ENCODE results near the gene KASH5. TPM values are rescaled to one million over a fixed set of nuclear protein-coding genes. Genes with fewer than 3 reads are reported as not detected.

KASH5 gene
- total and polyA plus RNA-seq, 4 experiments from 2014 or later = 0.23 to 0.69 TPM; not detected in 2

DNA sequence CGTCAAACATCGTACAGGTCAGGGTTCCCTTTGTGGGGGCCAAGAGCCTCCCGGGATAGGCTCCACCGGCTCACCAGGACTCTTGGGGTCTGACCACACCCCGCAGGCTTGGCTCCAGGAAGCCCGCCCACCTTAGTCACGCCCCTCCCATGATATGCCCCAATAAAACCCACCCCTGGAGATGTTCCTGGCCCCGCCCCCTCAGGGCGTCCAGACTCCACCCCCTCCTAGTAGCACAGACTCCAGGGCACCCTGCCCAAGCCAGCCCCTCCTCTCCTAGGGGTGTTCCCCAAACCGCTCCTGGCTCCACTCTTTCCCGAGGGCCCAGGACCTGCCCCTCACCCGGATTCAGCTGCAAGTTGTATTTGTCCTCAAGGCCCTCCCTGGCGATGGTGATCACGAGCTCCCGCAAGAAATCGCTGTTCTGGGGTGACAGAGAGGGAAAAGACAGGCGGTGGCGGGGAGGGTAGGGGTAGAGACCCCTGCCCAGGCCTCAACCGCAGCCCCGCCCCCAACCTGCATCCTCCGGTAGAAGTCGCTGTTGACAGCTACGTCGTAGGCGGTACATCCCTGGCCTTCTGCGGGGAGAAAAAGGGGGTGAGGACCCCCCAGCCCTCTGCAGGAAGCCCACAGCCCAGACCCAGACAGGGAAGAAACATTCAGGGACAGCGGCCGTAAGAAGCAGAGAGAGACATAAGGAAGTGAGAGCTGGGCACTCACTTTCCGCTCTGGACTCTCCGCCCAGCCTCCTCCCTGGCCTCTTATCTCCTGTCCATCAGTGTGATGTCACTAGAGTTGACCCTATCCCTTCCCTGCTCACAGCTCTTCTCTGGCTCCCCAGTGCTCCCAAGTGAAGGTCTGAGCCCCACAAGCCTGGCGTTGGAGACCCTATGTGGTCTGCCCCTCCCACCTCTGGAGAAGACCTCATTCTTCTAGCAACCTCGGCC, 59.7 kb downstream of the KASH5 start:
- Histone ChIP-seq H3K4me3 (ENCODE audit: low read length in 2 of 2) (no peak overlapping the region), H3K4me1 (ENCODE audit: insufficient read depth, low read length) (peaks cover 33% of the 10 kb centered on the region), H3K36me3 (ENCODE audit: insufficient read depth, low read length) (peaks cover 27% of the 10 kb centered on the region), H3K27ac (ENCODE audit: low read depth, low read length) (no peak overlapping the region), H3K9me3 (ENCODE audit: control insufficient read depth in 1 of 2, low read length in 2 of 2) (no peaks in the 10 kb centered on the region), H3K27me3 (ENCODE audit: insufficient read depth, low read length) (no peaks in the 10 kb centered on the region)
- DNase-seq = no peak
- ChIA-PET CTCF (ENCODE audit: partially characterized antibody) (interaction anchor here (15.5 kb wide), 1 partner anchor 24 kb away, joined by 227 read pairs; the partner anchor contains the start of gene FLT3LG), POLR2A (ENCODE audit: partially characterized antibody) (interaction anchor here (0.9 to 4.8 kb wide), 7 partner anchors 10 to 121 kb away, joined by 3 to 26 read pairs (median 7); partner anchors contain the start of genes FLT3LG and RPL13A)
- Mint-ChIP-seq H3K27me3 (peaks cover 0 to 7% of the 10 kb centered on the region in 2 donors), H3K9me3 (peaks cover 0 to 7% (median 0%) of the 10 kb centered on the region in 8 donors), H3K27ac (peak overlapping the region in 4 of 7 donors; percentile 42 to 81 (median 74)), H3K4me3 (peak overlapping the region in 1 of 8 donors; percentile 35), H3K36me3 (peaks cover 25 to 48% of the 10 kb centered on the region in 2 donors), H3K4me1 (peaks cover 20 to 55% (median 39%) of the 10 kb centered on the region in 4 donors)
- intact Hi-C loops (cut with micrococcal nuclease) = no loop called here

DNA sequence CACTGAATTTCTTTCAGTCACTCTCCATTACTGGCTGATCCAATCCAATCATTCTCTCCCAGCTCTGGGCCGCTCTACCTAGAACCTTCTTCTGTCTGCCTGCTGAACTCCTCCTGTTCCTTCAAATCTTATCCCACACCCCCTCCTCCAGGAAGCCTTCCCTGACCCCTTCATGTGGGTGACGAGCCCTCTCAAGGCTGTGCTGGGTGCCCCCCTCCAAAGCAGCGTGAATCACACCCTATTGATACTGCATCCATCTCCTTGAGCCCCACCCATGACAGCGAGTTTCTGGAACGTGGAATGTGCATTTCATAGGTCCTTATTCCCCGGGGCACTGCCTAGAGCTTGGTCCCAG, 60.4 kb downstream of the KASH5 start:
- Mint-ChIP-seq H3K36me3 (peaks cover 25 to 50% of the 10 kb centered on the region in 2 donors), H3K4me1 (peaks cover 23 to 61% (median 41%) of the 10 kb centered on the region in 4 donors), H3K27me3 (peaks cover 0 to 5% of the 10 kb centered on the region in 2 donors), H3K27ac (peak overlapping the region in 4 of 7 donors; percentile 42 to 81 (median 68)), H3K4me3 (peak overlapping the region in 3 of 8 donors; percentile 32 to 48 (median 35)), H3K9me3 (peaks cover 0 to 7% (median 0%) of the 10 kb centered on the region in 8 donors)
- Histone ChIP-seq H3K9me3 (ENCODE audit: control insufficient read depth in 1 of 2, low read length in 2 of 2) (no peaks in the 10 kb centered on the region), H3K36me3 (ENCODE audit: insufficient read depth, low read length) (peaks cover 27% of the 10 kb centered on the region), H3K27me3 (ENCODE audit: insufficient read depth, low read length) (no peaks in the 10 kb centered on the region), H3K27ac (ENCODE audit: low read depth, low read length) (no peak overlapping the region), H3K4me3 (ENCODE audit: low read length in 2 of 2) (no peak overlapping the region), H3K4me1 (ENCODE audit: insufficient read depth, low read length) (peaks cover 33% of the 10 kb centered on the region)
- intact Hi-C loops (cut with micrococcal nuclease) = no loop called here
- POLR2A ChIA-PET (ENCODE audit: partially characterized antibody) = interaction anchor here (0.9 to 4.8 kb wide), 6 partner anchors 9 to 121 kb away, joined by 3 to 26 read pairs (median 8); partner anchors contain the start of genes FLT3LG and RPL13A
- CTCF ChIA-PET (ENCODE audit: partially characterized antibody) = interaction anchor here (3.9 to 15.5 kb wide), 2 partner anchors 23 to 57 kb away, joined by 19 to 227 read pairs; partner anchors contain the start of gene FLT3LG
- no peak for DNase-seq

DNA sequence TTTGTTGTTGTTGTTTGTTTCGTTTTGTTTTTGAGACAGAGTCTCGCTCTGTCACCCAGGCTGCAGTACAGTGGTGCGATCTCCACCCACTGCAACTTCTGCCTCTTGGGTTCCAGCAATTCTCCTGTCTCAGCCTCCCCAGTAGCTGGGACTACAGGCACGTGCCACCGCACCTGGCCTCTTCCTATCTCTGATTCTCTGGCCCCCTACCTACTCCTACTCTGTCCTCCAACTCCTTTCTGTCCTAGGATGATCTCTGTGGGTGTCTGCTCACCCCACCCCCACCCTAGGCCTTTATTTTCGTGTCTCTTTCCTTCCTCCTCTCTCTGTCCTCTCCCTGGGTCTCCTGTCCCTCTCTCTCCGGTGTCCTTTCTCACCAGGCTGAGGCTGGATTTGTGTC, 62.4 kb downstream of the KASH5 start:
- Mint-ChIP-seq H3K36me3 (peaks cover 25 to 48% of the 10 kb centered on the region in 2 donors), H3K4me3 (peak overlapping the region; percentile 91 to 100 (median 99)), H3K27ac (peak overlapping the region; percentile 66 to 100 (median 86)), H3K9me3 (peaks cover 0 to 2% (median 0%) of the 10 kb centered on the region in 8 donors), H3K27me3 (no peaks in the 10 kb centered on the region), H3K4me1 (peaks cover 25 to 63% (median 37%) of the 10 kb centered on the region in 4 donors)
- peaks cover 27% of the 10 kb centered on the region for H3K36me3 ChIP-seq (ENCODE audit: insufficient read depth, low read length)
- ChIA-PET POLR2A (ENCODE audit: partially characterized antibody) (interaction anchor here (1.7 to 5.7 kb wide), 4 partner anchors 21 to 63 kb away, joined by 6 to 222 read pairs (median 20); partner anchors contain the start of genes FLT3LG and KASH5), CTCF (ENCODE audit: partially characterized antibody) (interaction anchor here (3.9 to 15.5 kb wide), 2 partner anchors 21 to 59 kb away, joined by 19 to 227 read pairs; partner anchors contain the start of gene FLT3LG)
- H3K4me3 ChIP-seq (ENCODE audit: low read length in 2 of 2) = peak overlapping the region; percentile 14 to 90
- peak overlapping the region; percentile 91 for H3K27ac ChIP-seq (ENCODE audit: low read depth, low read length)
- DNase-seq = no peak
- peaks cover 37% of the 10 kb centered on the region for H3K4me1 ChIP-seq (ENCODE audit: insufficient read depth, low read length)
- H3K9me3 ChIP-seq (ENCODE audit: control insufficient read depth in 1 of 2, low read length in 2 of 2) = no peaks in the 10 kb centered on the region
- H3K27me3 ChIP-seq (ENCODE audit: insufficient read depth, low read length) = no peaks in the 10 kb centered on the region
- intact Hi-C loops (cut with micrococcal nuclease) = loop anchor here (5.0 kb wide), 1 partner anchor 333 kb away; the partner anchor contains the start of genes C19orf73 and PPFIA3

DNA sequence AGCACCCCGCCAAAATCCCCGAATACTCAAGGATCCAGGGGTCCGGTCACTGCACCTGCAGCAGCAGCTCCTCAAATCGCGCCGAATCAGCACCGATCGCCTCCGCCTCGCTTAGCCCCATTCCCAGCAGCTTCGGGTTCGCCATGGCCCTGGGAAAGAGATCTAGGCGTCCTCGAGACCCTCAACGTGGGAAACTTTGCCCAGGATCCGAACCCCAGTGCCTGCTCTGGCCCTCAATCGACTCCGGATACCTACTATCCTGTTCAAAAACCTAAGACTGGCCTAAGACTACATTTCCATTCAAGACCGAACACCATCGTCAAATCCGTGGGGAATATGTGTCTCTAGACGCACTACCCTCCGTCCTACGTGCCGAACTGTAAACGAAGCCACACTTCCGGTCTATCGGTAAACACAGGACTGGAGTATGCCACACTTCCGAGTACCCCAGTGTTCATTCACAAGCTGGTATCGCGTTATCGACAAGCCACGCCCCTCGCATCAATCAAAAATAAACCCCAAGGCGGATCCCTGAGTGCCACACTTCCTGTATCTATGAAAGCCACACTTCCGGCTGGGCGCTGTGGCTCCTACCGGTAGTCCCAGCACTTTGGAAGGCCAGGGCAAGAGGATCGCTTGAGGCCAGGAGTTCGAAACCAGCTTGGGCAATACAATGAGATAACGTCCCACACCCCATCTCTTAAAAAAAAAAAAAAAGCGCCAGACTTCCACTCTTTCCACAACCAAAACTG, 63.6 kb downstream of the KASH5 start, which contains the start of gene PIH1D1:
PIH1D1 (minus strand) TSS at position 385 of the 752 bp plus-strand sequence; CDS start at position 145, 240 bp downstream.
- no peaks in the 10 kb centered on the region for H3K9me3 ChIP-seq (ENCODE audit: control insufficient read depth in 1 of 2, low read length in 2 of 2)
- peak within 1 kb of the TSS; percentile 91 for H3K27ac ChIP-seq (ENCODE audit: low read depth, low read length)
- no peaks in the 10 kb centered on the region for H3K27me3 Mint-ChIP-seq
- no peaks in the 10 kb centered on the region for H3K27me3 ChIP-seq (ENCODE audit: insufficient read depth, low read length)
- peak; percentile 91 to 98 (median 95) for DNase-seq
- peaks cover 0 to 2% (median 0%) of the 10 kb centered on the region in 8 donors for H3K9me3 Mint-ChIP-seq
- POLR2A ChIA-PET (ENCODE audit: partially characterized antibody) = interaction anchor here (0.6 to 5.7 kb wide), 25 partner anchors 9 to 426 kb away, joined by 3 to 222 read pairs (median 6); partner anchors contain the start of genes BCL2L12, CD37, FLT3LG and IRF3
- peak within 1 kb of the TSS; percentile 66 to 90 for H3K4me3 ChIP-seq (ENCODE audit: low read length in 2 of 2)
- peak within 1 kb of the TSS; percentile 96 to 100 (median 100) for H3K27ac Mint-ChIP-seq
- H3K4me1 Mint-ChIP-seq = peaks cover 25 to 70% (median 41%) of the 10 kb centered on the region in 4 donors
- peaks cover 25% of the 10 kb centered on the region for H3K36me3 ChIP-seq (ENCODE audit: insufficient read depth, low read length)
- H3K36me3 Mint-ChIP-seq = peaks cover 30 to 42% of the 10 kb centered on the region in 2 donors
- H3K4me3 Mint-ChIP-seq = peak within 1 kb of the TSS; percentile 91 to 100 (median 99)
- CTCF ChIA-PET (ENCODE audit: partially characterized antibody) = interaction anchor here (0.5 to 15.5 kb wide), 7 partner anchors 11 to 282 kb away, joined by 3 to 227 read pairs (median 4); partner anchors contain the start of gene FLT3LG
- H3K4me1 ChIP-seq (ENCODE audit: insufficient read depth, low read length) = peaks cover 37% of the 10 kb centered on the region
- intact Hi-C loops (cut with micrococcal nuclease) = loop anchor here (1.0 to 5.0 kb wide), 3 partner anchors 8 to 334 kb away; partner anchors contain the start of genes C19orf73, PPFIA3 and RRAS

DNA sequence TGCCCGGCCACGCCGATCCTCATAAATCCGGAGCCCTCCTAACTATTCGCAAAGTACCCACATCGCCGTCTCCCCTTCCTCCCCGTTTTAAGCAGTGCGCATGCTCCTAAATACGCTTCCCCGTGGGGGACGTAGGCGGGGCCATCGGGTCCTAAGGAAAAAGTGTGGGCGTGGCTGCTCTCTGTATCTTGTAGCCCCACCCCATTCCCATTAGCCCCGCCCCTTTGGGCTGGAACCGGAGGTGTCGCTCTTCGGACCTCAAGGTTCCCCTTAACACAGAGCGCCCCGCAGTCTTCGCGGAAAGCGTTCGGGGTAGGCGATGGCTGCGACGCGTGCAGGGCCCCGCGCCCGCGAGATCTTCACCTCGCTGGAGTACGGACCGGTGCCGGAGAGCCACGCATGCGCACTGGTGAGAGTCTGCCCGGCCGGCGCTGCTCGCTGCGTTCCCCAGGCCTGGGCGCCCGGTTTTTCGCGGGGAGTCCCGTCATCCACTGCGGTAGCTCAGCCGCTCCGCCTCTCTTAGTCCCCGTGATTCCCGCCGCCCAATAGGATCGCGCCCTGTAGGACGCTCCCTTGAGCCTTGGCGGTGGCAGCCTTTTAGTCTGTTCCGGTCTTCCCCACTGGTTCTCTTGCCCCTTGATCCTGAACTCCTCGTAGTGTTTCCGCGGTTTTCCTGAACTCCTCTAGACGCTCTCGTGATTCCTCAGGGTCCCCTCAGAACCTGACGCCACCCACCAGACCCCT, 65.1 kb downstream of the KASH5 start, which contains the start of gene ALDH16A1:
ALDH16A1 (plus strand) TSS at position 213 of the 744 bp plus-strand sequence; CDS start at position 320, 107 bp downstream.
- peaks cover 0 to 2% (median 0%) of the 10 kb centered on the region in 8 donors for H3K9me3 Mint-ChIP-seq
- peaks cover 29 to 80% (median 47%) of the 10 kb centered on the region in 4 donors for H3K4me1 Mint-ChIP-seq
- peak within 1 kb of the TSS; percentile 95 to 100 (median 99) for H3K4me3 Mint-ChIP-seq
- intact Hi-C loops (cut with micrococcal nuclease) = loop anchor here (1.0 to 5.0 kb wide), 6 partner anchors 16 to 336 kb away; partner anchors contain the start of genes C19orf73, FLT3LG, PPFIA3 and RPL13A
- H3K27ac ChIP-seq (ENCODE audit: low read depth, low read length) = peak within 1 kb of the TSS; percentile 91
- H3K36me3 Mint-ChIP-seq = peaks cover 30 to 34% of the 10 kb centered on the region in 2 donors
- CTCF ChIA-PET (ENCODE audit: partially characterized antibody) = interaction anchor here (0.7 to 15.5 kb wide), 7 partner anchors 8 to 223 kb away, joined by 3 to 227 read pairs (median 5); partner anchors contain the start of gene FLT3LG
- H3K4me3 ChIP-seq (ENCODE audit: low read length in 2 of 2) = peak within 1 kb of the TSS; percentile 90 to 96
- peaks cover 12% of the 10 kb centered on the region for H3K36me3 ChIP-seq (ENCODE audit: insufficient read depth, low read length)
- no peaks in the 10 kb centered on the region for H3K9me3 ChIP-seq (ENCODE audit: control insufficient read depth in 1 of 2, low read length in 2 of 2)
- no peaks in the 10 kb centered on the region for H3K27me3 ChIP-seq (ENCODE audit: insufficient read depth, low read length)
- H3K4me1 ChIP-seq (ENCODE audit: insufficient read depth, low read length) = peaks cover 44% of the 10 kb centered on the region
- H3K27ac Mint-ChIP-seq = peak within 1 kb of the TSS; percentile 96 to 100 (median 100)
- H3K27me3 Mint-ChIP-seq = no peaks in the 10 kb centered on the region
- POLR2A ChIA-PET (ENCODE audit: partially characterized antibody) = interaction anchor here (0.9 to 5.7 kb wide), 17 partner anchors 9 to 360 kb away, joined by 3 to 222 read pairs (median 6); partner anchors contain the start of genes FLT3LG, FUZ, NOSIP and PRMT1
- DNase-seq = peak; percentile 97 to 99 (median 98)

Measured in CD4-positive, alpha-beta memory T cell (primary cell).